ENCODE measurements around the gene TEX36. TPM values are rescaled to one million over a fixed set of nuclear protein-coding genes. Genes with fewer than 3 reads are reported as not detected.

The TEX36 gene
- total RNA-seq, 1 experiment from 2014 or later = not detected

DNA sequence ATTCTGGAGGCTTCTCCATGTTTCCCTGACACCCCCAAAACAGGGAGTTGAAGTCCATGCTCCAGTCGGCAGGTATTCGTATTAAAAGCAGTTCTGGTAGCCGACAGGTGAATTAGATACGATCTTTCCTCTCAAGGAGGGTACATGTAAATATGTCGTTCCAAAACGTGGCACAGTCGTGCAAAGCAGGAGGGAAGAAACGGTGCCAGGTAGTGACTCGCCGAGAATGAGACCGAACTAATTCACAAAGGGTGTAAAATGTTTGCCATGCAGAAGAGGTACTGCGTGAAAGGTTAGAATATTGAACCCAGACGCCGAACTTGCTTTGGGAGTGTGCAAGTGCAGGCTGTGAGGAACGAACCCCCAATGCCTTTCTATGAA lies 37.0 kb upstream of the TEX36 start:
- Histone ChIP-seq H4K91ac (ENCODE audit: insufficient read length, low read depth, low read length) (no peak overlapping the region), H3K23me2 (ENCODE audit: insufficient read length, low read depth, low read length, poor library complexity, severe bottlenecking) (peaks cover 9% of the 10 kb centered on the region), H3K9me3 (ENCODE audit: control insufficient read depth, low read depth, low read length) (no peaks in the 10 kb centered on the region), H2BK120ac (ENCODE audit: low read depth, low read length, poor library complexity, severe bottlenecking) (no peak overlapping the region), H4K20me1 (ENCODE audit: control insufficient read depth, insufficient read depth, insufficient read length) (no peaks in the 10 kb centered on the region), H3K4me1 (ENCODE audit: insufficient read depth, low read length) (no peaks in the 10 kb centered on the region), H2BK12ac (ENCODE audit: insufficient read length, low read depth, low read length) (no peak overlapping the region), H3K79me1 (ENCODE audit: insufficient read depth, low read depth, low read length, poor library complexity, severe bottlenecking) (no peaks in the 10 kb centered on the region), H3K4ac (ENCODE audit: low read depth, low read length) (no peak overlapping the region), H3T11ph (ENCODE audit: low read length) (no peak overlapping the region), H2BK15ac (ENCODE audit: low read depth, low read length) (no peak overlapping the region), H3K9ac (ENCODE audit: extremely low read depth, insufficient read length, low read length) (peak overlapping the region; percentile 92), H3K27me3 (ENCODE audit: insufficient read depth, low read length) (no peaks in the 10 kb centered on the region), H2AK5ac (ENCODE audit: insufficient read length, low read length) (no peak overlapping the region), H3K4me2 (ENCODE audit: insufficient read depth, insufficient read length, low read length) (peak overlapping the region; percentile 92), H3K79me2 (ENCODE audit: insufficient read depth, low read length) (peaks cover 6% of the 10 kb centered on the region; the same call in 1 of the 2 replicates), H3K14ac (ENCODE audit: insufficient read depth, low read length) (no peak overlapping the region; the same call in 1 of the 2 replicates), H2BK20ac (ENCODE audit: low read depth, low read length, poor library complexity, severe bottlenecking) (no peak overlapping the region), H3K56ac (ENCODE audit: insufficient read length, low read depth, low read length) (no peak overlapping the region), H2AFZ (ENCODE audit: low read length) (no peak overlapping the region), H3K27ac (ENCODE audit: insufficient read length, low read depth, low read length) (no peak overlapping the region), H4K5ac (ENCODE audit: insufficient read length, low read depth, low read length) (no peak overlapping the region), H3K23ac (ENCODE audit: insufficient read length, low read depth, low read length) (no peak overlapping the region), H2BK5ac (ENCODE audit: insufficient read length, low read length) (no peak overlapping the region), H3K18ac (ENCODE audit: insufficient read length, low read depth, low read length) (no peak overlapping the region), H4K8ac (replicated peaks; ENCODE audit: insufficient read length, low read depth, low read length) (no peak overlapping the region)
- Mint-ChIP-seq H3K36me3 (ENCODE audit: insufficient read depth in 1 of 3, low read depth in 3 of 3) (peaks cover 19 to 45% (median 40%) of the 10 kb centered on the region in 3 experiments), H3K4me1 (peaks cover 7 to 10% of the 10 kb centered on the region in 2 experiments), H3K9me3 (peaks cover 7 to 18% of the 10 kb centered on the region in 2 experiments), H3K27me3 (ENCODE audit: low read depth) (peaks cover 4% of the 10 kb centered on the region), H3K27ac (peak overlapping the region in 2 of 3 experiments; percentile 86 to 93; a peak in 6 of 7 replicates), H3K4me3 (peak overlapping the region; percentile 87 to 96)
- DNase-seq = no peak
- no CpG with 5 or more reads among the region's 15 CpGs for WGBS (ENCODE audit: extremely low coverage, insufficient read length, low lambda C conversion rate)
- TF ChIP-seq, protein P1, sequence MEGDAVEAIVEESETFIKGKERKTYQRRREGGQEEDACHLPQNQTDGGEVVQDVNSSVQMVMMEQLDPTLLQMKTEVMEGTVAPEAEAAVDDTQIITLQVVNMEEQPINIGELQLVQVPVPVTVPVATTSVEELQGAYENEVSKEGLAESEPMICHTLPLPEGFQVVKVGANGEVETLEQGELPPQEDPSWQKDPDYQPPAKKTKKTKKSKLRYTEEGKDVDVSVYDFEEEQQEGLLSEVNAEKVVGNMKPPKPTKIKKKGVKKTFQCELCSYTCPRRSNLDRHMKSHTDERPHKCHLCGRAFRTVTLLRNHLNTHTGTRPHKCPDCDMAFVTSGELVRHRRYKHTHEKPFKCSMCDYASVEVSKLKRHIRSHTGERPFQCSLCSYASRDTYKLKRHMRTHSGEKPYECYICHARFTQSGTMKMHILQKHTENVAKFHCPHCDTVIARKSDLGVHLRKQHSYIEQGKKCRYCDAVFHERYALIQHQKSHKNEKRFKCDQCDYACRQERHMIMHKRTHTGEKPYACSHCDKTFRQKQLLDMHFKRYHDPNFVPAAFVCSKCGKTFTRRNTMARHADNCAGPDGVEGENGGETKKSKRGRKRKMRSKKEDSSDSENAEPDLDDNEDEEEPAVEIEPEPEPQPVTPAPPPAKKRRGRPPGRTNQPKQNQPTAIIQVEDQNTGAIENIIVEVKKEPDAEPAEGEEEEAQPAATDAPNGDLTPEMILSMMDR (conservative IDR thresholded peaks at IDR 0.05) = no peak
